Osteoblast (primary cell): ENCODE measurements around the gene NRF1. TPM values are rescaled to one million over a fixed set of nuclear protein-coding genes. Genes with fewer than 3 reads are reported as not detected.

Experiments
- DNase-seq: peaks from one replicate; pipeline ENCODE4 v3.0.0; 2011; ENCODE audit warnings: low spot score, mixed read lengths; ENCODE audit not compliant: insufficient read length; ENCODE audit errors: missing footprints
- H2AFZ ChIP-seq: 2 replicates; pipeline ENCODE4 v1.6.0; 2011; ENCODE audit warnings: mild to moderate bottlenecking, low read length
- H3K27ac ChIP-seq: 2 replicates; pipeline ENCODE4 v1.5.1; 2011; ENCODE audit warnings: mild to moderate bottlenecking, low read depth, low read length, moderate library complexity
- H3K27me3 ChIP-seq: 2 replicates; pipeline ENCODE4 v1.6.0; 2012; ENCODE audit warnings: mild to moderate bottlenecking, control low read depth, inconsistent platforms, low read length, moderate library complexity; ENCODE audit not compliant: insufficient read depth
- H3K36me3 ChIP-seq: 2 replicates; pipeline ENCODE4 v1.5.1; 2011; ENCODE audit warnings: mild to moderate bottlenecking, low read length, control low read depth, moderate library complexity; ENCODE audit not compliant: insufficient read depth
- H3K4me1 ChIP-seq: 2 replicates; pipeline ENCODE4 v1.5.1; 2011; ENCODE audit warnings: mild to moderate bottlenecking, low read length, control low read depth, moderate library complexity; ENCODE audit not compliant: insufficient read depth
- H3K4me2 ChIP-seq: 2 replicates; pipeline ENCODE4 v1.6.0; 2011; ENCODE audit warnings: mild to moderate bottlenecking, low read length; ENCODE audit not compliant: insufficient read depth
- H3K4me3 ChIP-seq: fragments of 200-600 bp; sonication (generic); 3 replicates; pipeline ENCODE4 v1.5.1; 2012; ENCODE audit warnings: mild to moderate bottlenecking, low read length, inconsistent platforms; ENCODE audit not compliant: insufficient read depth
- H3K79me2 ChIP-seq: 2 replicates; pipeline ENCODE4 v1.6.0; 2012; ENCODE audit warnings: mild to moderate bottlenecking, low read length, control low read depth, inconsistent platforms; ENCODE audit not compliant: insufficient read depth
- H3K9me3 ChIP-seq: 2 replicates; pipeline ENCODE4 v1.5.1; 2011; ENCODE audit warnings: low read depth, low read length, control low read depth
- H4K20me1 ChIP-seq: 2 replicates; pipeline ENCODE4 v1.6.0; 2012; ENCODE audit warnings: mild to moderate bottlenecking, low read length, control low read depth; ENCODE audit not compliant: insufficient read depth
- total RNA-seq: library from RNA; depleted of rRNA; stranded (reverse); fragments of >200 nt; gene quantifications from 2 replicates; pipeline ENCODE4 v1.2.3, GENCODE V29; 2012
- TF ChIP-seq, protein P1 (sequence below): IDR thresholded peaks from 2 replicates; pipeline ENCODE4 v1.5.1; 2011; ENCODE audit warnings: mild to moderate bottlenecking, low read depth, low read length, moderate library complexity; ENCODE audit errors: extremely low read depth

NRF1 gene
- total RNA-seq, 1 donor = 14.8 TPM

GRCh38 chr7:129800901-129801300, 189.4 kb downstream of the NRF1 start:
- H3K9me3 ChIP-seq = no peaks in the 10 kb centered on the region
- DNase-seq = no peak
- TF ChIP-seq, protein P1, sequence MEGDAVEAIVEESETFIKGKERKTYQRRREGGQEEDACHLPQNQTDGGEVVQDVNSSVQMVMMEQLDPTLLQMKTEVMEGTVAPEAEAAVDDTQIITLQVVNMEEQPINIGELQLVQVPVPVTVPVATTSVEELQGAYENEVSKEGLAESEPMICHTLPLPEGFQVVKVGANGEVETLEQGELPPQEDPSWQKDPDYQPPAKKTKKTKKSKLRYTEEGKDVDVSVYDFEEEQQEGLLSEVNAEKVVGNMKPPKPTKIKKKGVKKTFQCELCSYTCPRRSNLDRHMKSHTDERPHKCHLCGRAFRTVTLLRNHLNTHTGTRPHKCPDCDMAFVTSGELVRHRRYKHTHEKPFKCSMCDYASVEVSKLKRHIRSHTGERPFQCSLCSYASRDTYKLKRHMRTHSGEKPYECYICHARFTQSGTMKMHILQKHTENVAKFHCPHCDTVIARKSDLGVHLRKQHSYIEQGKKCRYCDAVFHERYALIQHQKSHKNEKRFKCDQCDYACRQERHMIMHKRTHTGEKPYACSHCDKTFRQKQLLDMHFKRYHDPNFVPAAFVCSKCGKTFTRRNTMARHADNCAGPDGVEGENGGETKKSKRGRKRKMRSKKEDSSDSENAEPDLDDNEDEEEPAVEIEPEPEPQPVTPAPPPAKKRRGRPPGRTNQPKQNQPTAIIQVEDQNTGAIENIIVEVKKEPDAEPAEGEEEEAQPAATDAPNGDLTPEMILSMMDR = no peak
- H3K27me3 ChIP-seq = peaks cover 4% of the 10 kb centered on the region
- no peaks in the 10 kb centered on the region for H3K79me2 ChIP-seq
- H3K27ac ChIP-seq = no peak overlapping the region
- H3K4me2 ChIP-seq = no peak overlapping the region
- H3K4me1 ChIP-seq = no peaks in the 10 kb centered on the region
- H4K20me1 ChIP-seq = no peaks in the 10 kb centered on the region
- H2AFZ ChIP-seq = no peak overlapping the region
- H3K36me3 ChIP-seq = no peaks in the 10 kb centered on the region
- no peak overlapping the region for H3K4me3 ChIP-seq

DNA sequence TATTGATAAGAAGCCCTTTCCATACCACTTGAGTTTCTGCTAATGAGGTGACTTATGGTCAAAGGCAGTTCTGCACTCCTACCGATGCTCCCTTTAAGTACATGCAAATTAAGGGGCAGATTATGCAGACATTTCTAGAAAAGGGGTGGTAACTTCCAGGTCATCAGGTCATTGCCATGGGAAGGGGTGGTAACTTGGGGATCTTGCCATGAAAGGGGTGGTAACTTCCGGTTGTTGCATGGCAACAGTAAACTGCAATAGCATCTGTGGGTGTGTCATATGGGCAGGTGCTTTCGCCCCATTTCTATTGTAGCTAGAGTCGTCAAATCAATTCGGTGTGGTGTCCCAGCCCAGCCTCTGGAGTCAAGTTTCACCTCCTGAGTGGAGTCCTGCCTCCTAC, 190.4 kb downstream of the NRF1 start:
- Histone ChIP-seq H3K9me3 (no peaks in the 10 kb centered on the region), H2AFZ (no peak overlapping the region), H3K27me3 (peaks cover 4% of the 10 kb centered on the region), H3K36me3 (no peaks in the 10 kb centered on the region), H3K27ac (no peak overlapping the region), H3K4me3 (no peak overlapping the region), H3K4me1 (no peaks in the 10 kb centered on the region), H3K4me2 (no peak overlapping the region), H4K20me1 (no peaks in the 10 kb centered on the region), H3K79me2 (no peaks in the 10 kb centered on the region)
- TF ChIP-seq, protein P1 = no peak
- no peak for DNase-seq

- Histone ChIP-seq H2AFZ (no peak overlapping the region), H3K4me2 (no peak overlapping the region), H3K4me1 (no peaks in the 10 kb centered on the region), H4K20me1 (no peaks in the 10 kb centered on the region), H3K79me2 (no peaks in the 10 kb centered on the region), H3K36me3 (no peaks in the 10 kb centered on the region), H3K27me3 (peaks cover 4% of the 10 kb centered on the region), H3K9me3 (no peaks in the 10 kb centered on the region), H3K4me3 (no peak overlapping the region), H3K27ac (no peak overlapping the region)
- TF ChIP-seq, protein P1 = no peak
- no peak for DNase-seq
Observed at GRCh38 chr7:129803546-129804081, 192.1 kb downstream of the NRF1 start.

DNA sequence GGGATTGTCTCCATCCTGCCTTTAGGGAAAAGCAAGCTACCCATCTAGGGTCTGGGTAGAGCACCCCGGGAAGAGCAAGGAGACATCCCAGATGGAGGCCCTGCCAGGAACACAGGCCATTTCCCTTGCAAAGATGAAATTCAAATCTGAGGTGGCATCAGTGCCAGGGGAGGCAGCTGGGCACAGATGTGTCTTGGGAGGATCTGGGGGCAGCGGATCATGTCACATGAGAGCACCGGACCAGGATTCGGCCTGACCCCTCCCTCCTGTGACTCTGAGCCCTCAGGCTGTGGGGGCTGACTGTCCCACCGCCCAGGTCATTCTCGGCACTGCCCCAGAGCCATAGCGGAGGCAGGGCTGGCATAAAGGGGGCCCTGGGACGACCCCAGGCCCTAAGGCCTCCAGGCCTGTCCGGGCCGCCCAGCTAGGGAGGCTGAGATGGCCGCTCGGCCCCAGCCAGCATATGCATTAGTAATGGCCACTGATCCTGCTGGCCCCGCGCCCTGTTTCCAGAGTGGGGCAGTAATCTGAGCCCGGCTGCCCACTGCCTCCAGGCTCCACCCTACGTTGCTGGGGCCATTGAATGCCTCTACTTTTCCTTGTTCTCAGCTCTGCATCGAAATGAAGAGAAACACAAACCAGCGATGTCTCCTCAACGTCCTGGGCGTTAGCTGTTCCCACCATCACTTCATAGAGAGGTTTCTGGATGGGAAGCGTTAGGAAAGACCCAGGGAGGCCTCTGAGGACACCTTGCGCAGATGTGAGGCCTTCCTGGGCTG, 192.8 kb downstream of the NRF1 start:
- Histone ChIP-seq H3K4me2 (no peak overlapping the region), H3K36me3 (no peaks in the 10 kb centered on the region), H3K4me3 (no peak overlapping the region), H3K79me2 (no peaks in the 10 kb centered on the region), H2AFZ (no peak overlapping the region), H3K27me3 (peaks cover 4% of the 10 kb centered on the region), H3K9me3 (no peaks in the 10 kb centered on the region), H4K20me1 (no peaks in the 10 kb centered on the region), H3K27ac (no peak overlapping the region), H3K4me1 (no peaks in the 10 kb centered on the region)
- TF ChIP-seq, protein P1 = no peak
- peak; percentile 68 for DNase-seq
